ENCODE results near the gene PCDHGB2. TPM values are rescaled to one million over a fixed set of nuclear protein-coding genes. Genes with fewer than 3 reads are reported as not detected.
"Not testable (repeated sequence)": the region's sequence is repeated elsewhere in the genome, so short reads cannot be mapped to it uniquely, and the experiment has no call there.

The PCDHGB2 gene
- total RNA-seq, 1 donor from 2014 or later = under 0.01 TPM

DNA sequence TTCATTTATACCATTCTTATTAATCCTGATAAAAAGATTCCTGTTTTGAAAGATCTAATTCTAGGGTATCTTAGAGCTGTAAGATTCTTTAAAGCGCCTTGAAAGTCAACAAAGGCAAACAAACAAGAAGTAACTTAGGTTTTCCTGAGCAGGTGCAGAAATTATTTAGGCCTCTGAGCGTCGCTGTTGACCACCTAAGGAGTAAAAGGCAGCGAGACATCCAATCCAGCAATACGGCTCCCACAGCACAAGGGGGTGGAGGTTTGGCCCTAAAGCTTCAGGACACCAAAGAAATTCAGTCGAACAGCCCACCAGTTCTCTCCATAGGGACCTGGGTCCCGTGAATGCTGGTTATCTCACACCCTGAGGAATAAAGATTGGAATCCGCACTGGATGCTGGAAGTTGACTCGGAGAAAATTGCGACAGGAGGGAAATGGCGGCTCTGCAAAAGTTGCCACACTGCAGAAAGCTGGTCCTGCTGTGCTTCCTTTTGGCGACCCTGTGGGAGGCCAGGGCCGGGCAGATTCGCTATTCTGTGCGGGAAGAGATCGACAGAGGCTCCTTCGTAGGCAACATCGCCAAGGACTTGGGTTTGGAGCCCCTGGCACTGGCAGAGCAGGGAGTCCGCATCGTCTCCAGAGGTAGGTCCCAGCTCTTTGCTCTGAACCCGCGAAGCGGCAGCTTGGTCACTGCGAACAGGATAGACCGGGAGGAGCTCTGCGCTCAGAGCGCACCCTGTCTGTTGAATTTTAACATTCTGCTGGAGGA is 21.1 kb upstream of the PCDHGB2 start, which contains the start of gene PCDHGA2:
Gene PCDHGA2, plus strand, starts transcription at position 223 of the 769 bp plus-strand sequence.
- Histone ChIP-seq H3K4me3 (ENCODE audit: low read depth, low read length) (peak within 1 kb of the TSS; percentile 14), H3K36me3 (ENCODE audit: control insufficient read depth, insufficient read depth, low read length) (no peaks in the 10 kb centered on the region), H3K27me3 (ENCODE audit: control insufficient read depth, insufficient read depth, low read length) (no peaks in the 10 kb centered on the region)
- no peak for FAIRE-seq
- peak; percentile 38 for DNase-seq (ENCODE audit: low read depth)
- TF ChIP-seq, protein P1, sequence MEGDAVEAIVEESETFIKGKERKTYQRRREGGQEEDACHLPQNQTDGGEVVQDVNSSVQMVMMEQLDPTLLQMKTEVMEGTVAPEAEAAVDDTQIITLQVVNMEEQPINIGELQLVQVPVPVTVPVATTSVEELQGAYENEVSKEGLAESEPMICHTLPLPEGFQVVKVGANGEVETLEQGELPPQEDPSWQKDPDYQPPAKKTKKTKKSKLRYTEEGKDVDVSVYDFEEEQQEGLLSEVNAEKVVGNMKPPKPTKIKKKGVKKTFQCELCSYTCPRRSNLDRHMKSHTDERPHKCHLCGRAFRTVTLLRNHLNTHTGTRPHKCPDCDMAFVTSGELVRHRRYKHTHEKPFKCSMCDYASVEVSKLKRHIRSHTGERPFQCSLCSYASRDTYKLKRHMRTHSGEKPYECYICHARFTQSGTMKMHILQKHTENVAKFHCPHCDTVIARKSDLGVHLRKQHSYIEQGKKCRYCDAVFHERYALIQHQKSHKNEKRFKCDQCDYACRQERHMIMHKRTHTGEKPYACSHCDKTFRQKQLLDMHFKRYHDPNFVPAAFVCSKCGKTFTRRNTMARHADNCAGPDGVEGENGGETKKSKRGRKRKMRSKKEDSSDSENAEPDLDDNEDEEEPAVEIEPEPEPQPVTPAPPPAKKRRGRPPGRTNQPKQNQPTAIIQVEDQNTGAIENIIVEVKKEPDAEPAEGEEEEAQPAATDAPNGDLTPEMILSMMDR (IDR thresholded peaks at IDR 0.05; ENCODE audit: insufficient read depth, low read length, severe bottlenecking) = peak; percentile 39

DNA sequence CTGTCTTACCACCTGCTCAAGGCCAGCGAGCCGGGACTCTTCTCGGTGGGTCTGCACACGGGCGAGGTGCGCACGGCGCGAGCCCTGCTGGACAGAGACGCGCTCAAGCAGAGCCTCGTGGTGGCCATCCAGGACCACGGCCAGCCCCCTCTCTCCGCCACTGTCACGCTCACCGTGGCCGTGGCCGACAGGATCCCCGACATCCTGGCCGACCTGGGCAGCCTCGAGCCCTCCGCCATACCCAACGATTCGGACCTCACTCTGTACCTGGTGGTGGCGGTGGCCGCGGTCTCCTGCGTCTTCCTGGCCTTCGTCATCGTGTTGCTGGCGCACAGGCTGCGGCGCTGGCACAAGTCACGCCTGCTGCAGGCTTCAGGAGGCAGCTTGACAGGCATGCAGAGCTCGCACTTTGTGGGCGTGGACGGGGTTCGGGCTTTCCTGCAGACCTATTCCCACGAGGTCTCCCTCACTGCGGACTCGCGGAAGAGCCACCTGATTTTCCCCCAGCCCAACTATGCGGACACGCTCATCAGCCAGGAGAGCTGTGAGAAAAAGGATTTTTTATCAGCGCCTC is 18.9 kb upstream of the PCDHGB2 start:
- H3K36me3 ChIP-seq (ENCODE audit: control insufficient read depth, insufficient read depth, low read length); FAIRE-seq; H3K4me3 ChIP-seq (ENCODE audit: low read depth, low read length); H3K27me3 ChIP-seq (ENCODE audit: control insufficient read depth, insufficient read depth, low read length); DNase-seq (ENCODE audit: low read depth): not testable (repeated sequence)

DNA sequence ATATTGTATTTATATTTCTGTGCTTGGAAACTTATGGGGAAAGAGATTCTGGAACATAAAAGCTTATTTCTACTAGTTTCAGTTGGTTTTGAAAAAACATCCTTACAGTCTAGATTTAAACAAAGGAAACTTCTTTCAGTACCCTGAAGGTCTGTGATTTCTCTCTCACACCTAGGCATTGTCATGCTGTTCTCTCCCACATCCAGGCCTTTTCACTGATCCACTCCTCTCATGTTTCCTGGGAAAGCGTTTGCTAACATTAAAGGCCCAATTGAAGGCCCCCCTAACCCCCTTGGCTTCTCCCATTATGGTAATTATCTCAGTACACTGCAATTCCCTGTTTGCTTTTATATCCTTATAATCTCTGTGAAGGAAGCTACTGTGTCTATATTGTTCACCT is 17.0 kb upstream of the PCDHGB2 start:
- Histone ChIP-seq H3K36me3 (ENCODE audit: control insufficient read depth, insufficient read depth, low read length) (no peaks in the 10 kb centered on the region), H3K4me3 (ENCODE audit: low read depth, low read length) (no peak overlapping the region), H3K27me3 (ENCODE audit: control insufficient read depth, insufficient read depth, low read length) (no peaks in the 10 kb centered on the region)
- TF ChIP-seq, protein P1 (IDR thresholded peaks at IDR 0.05; ENCODE audit: insufficient read depth, low read length, severe bottlenecking) = no peak
- DNase-seq (ENCODE audit: low read depth) (no peak), FAIRE-seq (no peak)

DNA sequence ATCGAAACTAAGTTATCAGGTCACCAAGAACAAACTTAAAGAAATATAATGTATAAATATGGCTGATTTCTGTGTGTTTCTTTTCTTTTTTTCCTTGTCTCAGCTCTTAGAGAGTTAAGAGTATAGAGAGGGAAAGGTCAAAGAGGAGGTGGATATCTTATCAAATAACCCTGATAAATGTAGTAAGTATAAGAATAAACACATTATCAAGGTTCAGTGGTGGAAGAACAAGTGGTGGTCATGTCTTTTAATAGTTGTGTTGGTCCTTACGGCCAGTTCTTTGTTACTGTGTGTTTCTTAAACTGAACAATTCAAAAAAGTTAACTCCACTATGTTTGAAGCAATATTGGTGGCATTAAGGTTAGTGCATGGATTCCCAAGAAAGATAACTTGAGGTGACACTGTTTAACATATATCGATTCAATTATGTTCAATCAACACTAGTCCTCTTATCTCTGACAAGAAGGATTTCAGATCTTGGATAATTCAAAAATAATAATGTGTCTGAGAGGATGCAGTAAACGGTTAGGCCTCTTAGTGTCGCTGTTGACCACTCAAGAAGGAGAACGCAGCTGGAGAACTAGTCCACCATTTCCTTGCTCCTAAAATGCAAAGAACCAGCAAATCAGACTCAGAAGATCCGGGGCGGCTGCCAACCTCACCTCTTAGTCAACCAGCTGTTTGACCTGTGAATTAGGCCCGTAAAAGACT is 16.4 kb upstream of the PCDHGB2 start, which contains the start of gene PCDHGA3:
Gene PCDHGA3, plus strand, starts transcription at position 588 of the 711 bp plus-strand sequence. CDS start 205 bp downstream, outside the sequence.
- Histone ChIP-seq H3K4me3 (ENCODE audit: low read depth, low read length) (peak within 1 kb of the TSS; percentile 2), H3K27me3 (ENCODE audit: control insufficient read depth, insufficient read depth, low read length) (no peaks in the 10 kb centered on the region), H3K36me3 (ENCODE audit: control insufficient read depth, insufficient read depth, low read length) (no peaks in the 10 kb centered on the region)
- DNase-seq (ENCODE audit: low read depth) = peak; percentile 29
- FAIRE-seq = no peak
- TF ChIP-seq, protein P1 (IDR thresholded peaks at IDR 0.05; ENCODE audit: insufficient read depth, low read length, severe bottlenecking) = peak; percentile 30

DNA sequence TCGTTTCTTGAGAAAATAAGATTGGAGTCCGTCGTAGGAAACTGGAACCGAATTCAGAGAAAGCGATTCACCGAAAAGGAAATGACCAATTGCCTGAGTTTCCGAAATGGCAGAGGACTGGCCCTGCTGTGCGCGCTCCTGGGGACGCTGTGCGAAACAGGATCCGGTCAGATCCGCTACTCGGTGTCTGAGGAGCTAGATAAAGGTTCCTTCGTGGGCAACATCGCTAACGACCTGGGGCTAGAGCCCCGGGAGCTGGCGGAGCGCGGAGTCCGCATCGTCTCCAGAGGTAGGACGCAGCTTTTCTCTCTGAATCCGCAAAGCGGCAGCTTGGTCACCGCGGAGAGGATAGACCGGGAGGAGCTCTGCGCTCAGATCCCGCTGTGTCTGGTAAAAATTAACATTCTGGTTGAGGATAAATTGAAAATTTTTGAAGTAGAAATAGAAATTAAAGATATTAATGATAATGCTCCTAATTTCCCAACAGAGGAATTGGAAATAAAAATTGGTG is 15.8 kb upstream of the PCDHGB2 start:
- Histone ChIP-seq H3K36me3 (ENCODE audit: control insufficient read depth, insufficient read depth, low read length) (no peaks in the 10 kb centered on the region), H3K27me3 (ENCODE audit: control insufficient read depth, insufficient read depth, low read length) (no peaks in the 10 kb centered on the region), H3K4me3 (ENCODE audit: low read depth, low read length) (peak overlapping the region; percentile 2)
- DNase-seq (ENCODE audit: low read depth) (no peak), FAIRE-seq (no peak)
- TF ChIP-seq, protein P1 (IDR thresholded peaks at IDR 0.05; ENCODE audit: insufficient read depth, low read length, severe bottlenecking) = no peak

DNA sequence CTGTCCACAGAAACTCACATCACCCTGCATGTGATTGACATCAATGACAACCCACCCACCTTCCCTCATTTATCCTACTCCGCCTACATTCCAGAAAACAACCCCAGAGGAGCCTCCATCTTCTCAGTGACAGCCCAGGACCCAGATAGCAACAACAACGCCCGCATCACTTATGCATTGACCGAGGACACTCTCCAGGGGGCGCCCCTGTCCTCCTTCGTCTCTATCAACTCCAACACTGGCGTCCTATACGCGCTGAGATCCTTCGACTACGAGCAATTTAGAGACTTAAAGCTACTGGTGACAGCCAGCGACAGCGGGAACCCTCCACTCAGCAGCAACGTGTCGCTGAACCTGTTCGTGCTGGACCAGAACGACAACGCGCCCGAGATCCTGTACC is 14.5 kb upstream of the PCDHGB2 start:
- H3K27me3 ChIP-seq (ENCODE audit: control insufficient read depth, insufficient read depth, low read length) = no peaks in the 10 kb centered on the region
- no peak overlapping the region for H3K4me3 ChIP-seq (ENCODE audit: low read depth, low read length)
- FAIRE-seq (no peak), DNase-seq (ENCODE audit: low read depth) (no peak)
- TF ChIP-seq, protein P1 (IDR thresholded peaks at IDR 0.05; ENCODE audit: insufficient read depth, low read length, severe bottlenecking) = no peak
- H3K36me3 ChIP-seq (ENCODE audit: control insufficient read depth, insufficient read depth, low read length) = no peaks in the 10 kb centered on the region

DNA sequence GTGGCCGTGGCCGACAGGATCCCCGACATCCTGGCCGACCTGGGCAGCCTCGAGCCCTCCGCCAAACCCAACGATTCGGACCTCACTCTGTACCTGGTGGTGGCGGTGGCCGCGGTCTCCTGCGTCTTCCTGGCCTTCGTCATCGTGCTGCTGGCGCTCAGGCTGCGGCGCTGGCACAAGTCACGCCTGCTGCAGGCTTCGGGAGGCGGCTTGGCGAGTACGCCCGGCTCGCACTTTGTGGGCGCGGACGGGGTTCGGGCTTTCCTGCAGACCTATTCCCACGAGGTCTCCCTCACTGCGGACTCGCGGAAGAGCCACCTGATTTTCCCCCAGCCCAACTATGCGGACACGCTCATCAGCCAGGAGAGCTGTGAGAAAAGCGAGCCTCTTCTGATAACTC is 13.8 kb upstream of the PCDHGB2 start:
- FAIRE-seq; H3K36me3 ChIP-seq (ENCODE audit: control insufficient read depth, insufficient read depth, low read length); H3K4me3 ChIP-seq (ENCODE audit: low read depth, low read length); DNase-seq (ENCODE audit: low read depth); H3K27me3 ChIP-seq (ENCODE audit: control insufficient read depth, insufficient read depth, low read length): not testable (repeated sequence)
